Muscle layer of colon (tissue), 2 donors: ENCODE results near the gene HSPG2.

Experiments used
- H3K27ac ChIP-seq: one replicate; pipeline ENCODE4 v1.7.0; 2013; ENCODE audit warnings: low read depth, mild to moderate bottlenecking, low read length, moderate library complexity
- H3K27me3 ChIP-seq, 2 donors: one replicate each; pipeline ENCODE4 v1.7.0; 2013; ENCODE audit warnings: low read length in 2 of 2, mild to moderate bottlenecking in 2 of 2; ENCODE audit not compliant: insufficient read depth in 2 of 2, control insufficient read depth in 1 of 2
- H3K36me3 ChIP-seq: one replicate; pipeline ENCODE4 v1.7.0; 2013; ENCODE audit warnings: mild to moderate bottlenecking, low read length; ENCODE audit not compliant: insufficient read depth
- H3K4me1 ChIP-seq: one replicate; pipeline ENCODE4 v1.7.0; 2013; ENCODE audit warnings: mild to moderate bottlenecking, low read length; ENCODE audit not compliant: insufficient read depth
- H3K4me3 ChIP-seq, 2 donors: one replicate each; pipeline ENCODE4 v1.7.0; 2013; ENCODE audit warnings: low read length in 2 of 2, low read depth in 1 of 2, mild to moderate bottlenecking in 1 of 2, moderate library complexity in 1 of 2
- H3K9ac ChIP-seq: one replicate; pipeline ENCODE4 v1.7.0; 2013; ENCODE audit warnings: low read length
- H3K9me3 ChIP-seq: one replicate; pipeline ENCODE4 v1.7.0; 2013; ENCODE audit warnings: mild to moderate bottlenecking, low read length
- donor health status: abdominal sarcoma.
- donor health status: Adenocarcinoma of cecum.

HSPG2 gene

GRCh38 chr1:21876267-21876666 is 60.8 kb downstream of the HSPG2 start:
- Histone ChIP-seq H3K9me3 (no peaks in the 10 kb centered on the region), H3K27ac (no peak overlapping the region), H3K4me3 (no peak overlapping the region), H3K36me3 (peaks cover 99% of the 10 kb centered on the region), H3K4me1 (no peaks in the 10 kb centered on the region), H3K9ac (no peak overlapping the region), H3K27me3 (no peaks in the 10 kb centered on the region)

GRCh38 chr1:21875621-21876063 is 61.5 kb downstream of the HSPG2 start:
- H3K36me3 ChIP-seq: peaks cover 97% of the 10 kb centered on the region
- H3K9ac ChIP-seq: no peak overlapping the region
- H3K4me3 ChIP-seq: no peak overlapping the region
- no peaks in the 10 kb centered on the region for H3K27me3 ChIP-seq
- no peaks in the 10 kb centered on the region for H3K9me3 ChIP-seq
- peaks cover 1% of the 10 kb centered on the region for H3K4me1 ChIP-seq
- no peak overlapping the region for H3K27ac ChIP-seq

- no peak overlapping the region for H3K9ac ChIP-seq
- H3K36me3 ChIP-seq: peaks cover 97% of the 10 kb centered on the region
- no peak overlapping the region for H3K27ac ChIP-seq
- peaks cover 8% of the 10 kb centered on the region for H3K4me1 ChIP-seq
- H3K9me3 ChIP-seq: no peaks in the 10 kb centered on the region
- no peaks in the 10 kb centered on the region for H3K27me3 ChIP-seq
- no peak overlapping the region for H3K4me3 ChIP-seq
Observed at GRCh38 chr1:21874778-21875547, 62.1 kb downstream of the HSPG2 start.

- Histone ChIP-seq H3K9ac (no peak overlapping the region), H3K36me3 (peaks cover 92% of the 10 kb centered on the region), H3K4me3 (no peak overlapping the region), H3K4me1 (peaks cover 14% of the 10 kb centered on the region), H3K27me3 (no peaks in the 10 kb centered on the region), H3K9me3 (no peaks in the 10 kb centered on the region), H3K27ac (no peak overlapping the region)
Observed at GRCh38 chr1:21874328-21874727, 62.8 kb downstream of the HSPG2 start.

- Histone ChIP-seq H3K27me3 (no peaks in the 10 kb centered on the region), H3K9ac (no peak overlapping the region), H3K36me3 (peaks cover 92% of the 10 kb centered on the region), H3K9me3 (no peaks in the 10 kb centered on the region), H3K4me1 (peaks cover 16% of the 10 kb centered on the region), H3K4me3 (no peak overlapping the region), H3K27ac (no peak overlapping the region)
Observed at GRCh38 chr1:21873761-21874160, 63.3 kb downstream of the HSPG2 start.

- Histone ChIP-seq H3K4me1 (peaks cover 16% of the 10 kb centered on the region), H3K27ac (peak overlapping the region; percentile 14), H3K36me3 (peaks cover 92% of the 10 kb centered on the region)
Observed at GRCh38 chr1:21873174-21873573, 63.9 kb downstream of the HSPG2 start.

GRCh38 chr1:21872445-21873079 is 64.5 kb downstream of the HSPG2 start:
- Histone ChIP-seq H3K9me3 (no peaks in the 10 kb centered on the region), H3K4me3 (no peak overlapping the region), H3K27me3 (no peaks in the 10 kb centered on the region), H3K36me3 (peaks cover 91% of the 10 kb centered on the region), H3K4me1 (peaks cover 16% of the 10 kb centered on the region), H3K9ac (no peak overlapping the region), H3K27ac (no peak overlapping the region)

More at GRCh38 chr1:21873174-21873573, 63.9 kb downstream of the HSPG2 start:
- Histone ChIP-seq H3K9ac (no peak overlapping the region), H3K4me3 (no peak overlapping the region), H3K27me3 (no peaks in the 10 kb centered on the region), H3K9me3 (no peaks in the 10 kb centered on the region)

- H3K27ac ChIP-seq: no peak overlapping the region
- peaks cover 89% of the 10 kb centered on the region for H3K36me3 ChIP-seq
- H3K4me1 ChIP-seq: peaks cover 16% of the 10 kb centered on the region
Observed at GRCh38 chr1:21871943-21872342, 65.2 kb downstream of the HSPG2 start.

GRCh38 chr1:21870611-21871010 is 66.5 kb downstream of the HSPG2 start:
- Histone ChIP-seq H3K4me3 (no peak overlapping the region), H3K27ac (peak overlapping the region; percentile 71), H3K9me3 (no peaks in the 10 kb centered on the region), H3K9ac (peak overlapping the region; percentile 47), H3K4me1 (peaks cover 21% of the 10 kb centered on the region), H3K27me3 (no peaks in the 10 kb centered on the region), H3K36me3 (peaks cover 87% of the 10 kb centered on the region)

More at GRCh38 chr1:21871943-21872342, 65.2 kb downstream of the HSPG2 start:
- no peaks in the 10 kb centered on the region for H3K9me3 ChIP-seq
- H3K27me3 ChIP-seq: no peaks in the 10 kb centered on the region
- no peak overlapping the region for H3K9ac ChIP-seq
- no peak overlapping the region for H3K4me3 ChIP-seq

- no peaks in the 10 kb centered on the region for H3K27me3 ChIP-seq
Observed at GRCh38 chr1:21869620-21870121, 67.4 kb downstream of the HSPG2 start.

GRCh38 chr1:21868941-21869454 is 68.1 kb downstream of the HSPG2 start:
- H3K36me3 ChIP-seq: peaks cover 86% of the 10 kb centered on the region
- H3K9me3 ChIP-seq: no peaks in the 10 kb centered on the region
- no peak overlapping the region for H3K9ac ChIP-seq
- H3K27ac ChIP-seq: peak overlapping the region; percentile 71
- H3K27me3 ChIP-seq: no peaks in the 10 kb centered on the region
- peaks cover 21% of the 10 kb centered on the region for H3K4me1 ChIP-seq
- no peak overlapping the region for H3K4me3 ChIP-seq

More at GRCh38 chr1:21869620-21870121, 67.4 kb downstream of the HSPG2 start:
- Histone ChIP-seq H3K4me1 (peaks cover 21% of the 10 kb centered on the region), H3K27ac (peak overlapping the region; percentile 71), H3K36me3 (peaks cover 87% of the 10 kb centered on the region), H3K4me3 (no peak overlapping the region), H3K9me3 (no peaks in the 10 kb centered on the region), H3K9ac (peak overlapping the region; percentile 47)
